A549 (cell line): ENCODE results near the gene PKP4.

Experiments
- CTCF ChIP-seq: fragments of >200 bp; sonication (Bioruptor Twin); formaldehyde crosslinking; IDR thresholded peaks from 3 replicates; pipeline ENCODE4 v1.5.1; 2016
- EP300 ChIP-seq, 2 experiments: fragments of >200 bp; sonication (Bioruptor Twin); formaldehyde crosslinking; IDR thresholded peaks; 2 replicates in 1 of 2; 3 replicates in 1 of 2; pipeline ENCODE4 v1.6.1; 2016 to 2017
- MAX ChIP-seq: IDR thresholded peaks from 2 replicates; pipeline ENCODE4 v1.6.1; 2012

- TF ChIP-seq MAX (no peak), EP300 (IDR thresholded peaks at IDR 0.05) (no peak), CTCF (no peak)
Observed at GRCh38 chr2:158645299-158645698, 188.5 kb downstream of the PKP4 start.
